Hematopoietic multipotent progenitor cell treated with erythropoietin and hydrocortisone succinate and interleukin-3 and kit ligand, for 17 days (in vitro differentiated cells): ENCODE measurements around the gene FOXF1.

Experiments used
- DNase-seq: peaks from one replicate; pipeline ENCODE4 v3.0.0-alpha.2; 2015; ENCODE audit warnings: low spot score

FOXF1 gene

DNA sequence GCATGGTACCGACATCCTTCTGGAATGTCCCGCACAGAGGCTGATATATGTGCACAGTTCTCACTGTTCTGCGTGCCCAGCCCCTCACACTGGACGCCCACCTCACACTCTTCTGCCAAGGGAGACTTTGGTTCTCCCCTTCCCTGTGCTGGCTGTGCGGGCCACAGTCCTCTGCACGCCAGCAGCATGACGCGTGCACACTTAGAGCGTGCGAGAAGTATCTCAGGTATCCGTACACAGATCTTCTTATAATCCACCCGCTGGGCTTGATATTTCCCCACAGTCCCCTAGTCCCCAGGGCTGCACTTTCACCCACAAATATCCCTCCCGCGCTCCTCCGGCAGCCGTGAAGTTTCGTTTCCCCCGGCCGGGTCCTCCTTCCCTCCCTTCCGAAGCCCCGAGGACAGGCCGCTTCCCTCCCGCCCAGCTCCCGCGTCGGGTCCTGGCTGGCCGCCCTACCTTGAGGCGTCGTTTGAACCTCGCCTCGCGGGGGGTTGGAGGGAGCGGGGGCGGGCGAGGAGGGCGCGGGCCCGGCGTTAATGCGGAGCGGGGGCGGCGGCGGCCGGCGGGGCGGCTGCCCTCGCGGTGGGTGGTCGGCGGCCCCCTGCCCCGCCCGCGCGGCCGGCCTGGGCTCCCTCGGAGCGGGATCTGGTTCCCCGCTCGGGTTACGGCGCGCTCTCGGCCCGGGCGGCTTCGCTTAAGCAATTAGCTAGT, 5.0 kb upstream of the FOXF1 start:
- DNase-seq, result no peak

DNA sequence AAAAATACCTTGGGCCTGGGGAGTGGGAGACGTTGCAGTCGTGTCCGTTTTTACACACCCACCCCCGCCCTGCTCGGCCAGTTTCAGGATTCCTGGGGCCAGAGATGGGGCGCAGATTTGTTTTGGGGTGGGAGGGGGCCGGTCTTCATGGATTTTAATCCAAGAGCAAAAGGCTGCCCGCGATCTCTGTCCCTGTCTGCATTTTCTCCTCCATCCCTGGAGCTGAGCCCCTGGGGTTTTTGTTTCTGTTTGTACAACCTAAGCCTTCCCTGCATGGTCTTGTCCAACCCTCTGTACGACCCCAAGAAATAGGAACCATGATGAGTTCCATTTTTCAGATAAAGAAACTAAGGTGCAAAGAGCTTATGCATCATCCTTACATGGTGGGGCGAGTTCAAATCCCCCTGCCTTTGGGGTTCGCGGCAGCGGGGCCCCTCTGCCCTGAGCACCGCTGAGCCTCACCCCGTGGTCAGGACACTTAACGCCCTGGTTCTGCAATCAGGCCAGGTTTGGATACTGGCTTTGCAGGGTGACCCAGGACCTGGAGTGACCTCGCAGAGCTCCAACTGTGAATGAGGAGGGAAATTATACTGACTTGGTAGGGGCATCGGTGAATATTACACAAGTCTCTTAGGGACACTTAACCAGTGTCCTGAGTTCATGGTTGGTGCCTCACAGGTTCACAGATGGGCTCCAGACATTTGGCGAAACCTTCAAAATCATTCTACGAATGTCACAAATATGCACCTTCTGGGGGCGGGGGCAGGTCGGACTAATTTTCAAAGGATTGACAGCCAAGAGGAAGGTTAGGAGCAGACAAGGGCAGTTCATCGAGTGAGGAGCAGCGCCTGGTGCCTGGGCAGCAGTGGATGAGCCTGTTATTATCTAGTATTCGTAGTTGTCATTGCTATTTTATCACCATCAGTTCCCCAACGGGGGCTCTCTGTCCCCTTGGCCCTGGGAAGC, 4.1 kb upstream of the FOXF1 start:
- no peak for DNase-seq

DNA sequence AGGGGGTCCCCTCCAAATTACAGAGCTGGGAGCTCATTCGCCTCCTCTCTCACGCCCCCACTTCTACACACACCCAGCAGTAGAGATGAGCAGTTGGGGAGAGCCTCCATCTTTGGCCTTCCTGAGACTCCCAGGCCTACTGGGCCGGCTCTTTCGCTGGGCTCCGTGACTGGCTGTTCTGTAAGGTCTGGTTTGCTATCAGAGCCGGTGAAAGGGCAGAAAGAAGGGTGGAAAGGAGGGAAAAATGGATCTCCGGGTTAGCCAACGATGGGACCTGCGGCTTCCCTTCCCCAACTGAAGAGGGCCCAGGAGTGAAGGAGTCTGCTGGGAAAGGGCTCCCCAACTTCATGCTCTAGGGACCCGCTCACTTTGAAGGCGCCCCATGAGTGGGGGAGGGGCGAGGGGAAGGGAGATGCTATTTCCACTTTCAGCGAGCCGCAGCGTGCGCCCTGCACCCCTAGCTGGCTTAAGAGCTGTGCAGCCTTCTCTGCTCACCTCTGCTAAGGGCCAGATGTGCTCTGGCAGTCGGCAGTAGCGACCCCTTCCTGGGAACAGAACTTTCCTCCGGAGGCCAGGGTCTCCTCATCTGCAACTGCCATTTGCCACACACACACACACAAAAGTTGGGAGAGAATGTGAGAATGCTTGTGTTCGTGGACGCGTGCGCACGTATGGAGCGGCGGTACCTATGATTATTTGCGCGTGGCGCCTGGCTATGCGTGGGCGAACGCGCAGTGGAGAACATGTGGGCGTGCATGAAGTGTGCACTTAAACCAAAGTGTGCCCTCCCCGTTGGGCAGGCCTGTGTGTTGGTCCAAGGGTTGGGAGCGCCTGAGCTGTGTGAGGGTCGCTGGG, 2.9 kb upstream of the FOXF1 start:
- DNase-seq, result no peak

DNA sequence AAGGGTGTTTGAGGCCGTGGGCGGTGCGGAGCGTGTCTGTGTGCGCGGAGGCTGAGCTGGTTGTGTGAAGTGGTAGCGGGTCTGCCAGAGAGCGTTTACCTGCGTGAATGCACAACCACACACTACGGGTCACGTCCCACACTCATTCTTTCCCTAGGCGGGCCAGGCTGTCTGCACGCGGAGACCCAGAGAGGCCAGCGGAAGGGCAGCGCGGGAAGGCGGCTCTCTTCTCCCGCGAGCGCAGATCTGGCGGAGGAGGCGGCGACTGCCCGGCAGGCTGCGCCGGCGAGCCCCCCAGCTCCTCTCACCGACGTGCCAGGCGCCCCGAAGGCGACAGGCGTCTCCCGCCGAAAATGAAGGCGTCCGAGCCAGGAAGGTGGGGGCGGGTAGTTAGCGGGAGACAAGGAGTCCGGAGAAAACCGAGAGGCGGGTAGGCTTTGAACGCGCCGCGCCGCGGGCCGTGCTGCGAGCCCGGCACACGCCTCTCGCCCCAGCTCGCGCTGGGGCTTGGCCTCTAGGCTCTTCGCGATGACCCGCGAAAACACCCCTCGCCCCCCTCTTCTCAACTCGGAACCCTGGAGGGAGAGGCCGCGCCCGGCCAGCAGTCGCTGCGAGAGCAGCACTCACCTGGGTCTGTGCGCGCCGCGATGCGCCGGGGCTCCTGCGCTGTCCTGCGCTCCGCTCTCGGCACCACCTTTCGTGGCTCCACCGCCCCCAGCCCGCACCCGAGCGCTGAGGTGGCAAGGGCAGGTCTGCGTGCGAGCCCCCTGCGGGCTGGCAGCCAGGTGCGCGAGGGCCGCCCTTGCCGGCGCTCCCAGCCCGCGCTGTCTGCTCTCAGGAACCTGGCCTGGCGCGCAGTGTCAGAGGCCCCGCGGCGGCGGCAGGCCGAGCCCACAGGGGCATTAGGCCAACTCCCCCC, 2.0 kb upstream of the FOXF1 start:
- DNase-seq, result no peak

DNA sequence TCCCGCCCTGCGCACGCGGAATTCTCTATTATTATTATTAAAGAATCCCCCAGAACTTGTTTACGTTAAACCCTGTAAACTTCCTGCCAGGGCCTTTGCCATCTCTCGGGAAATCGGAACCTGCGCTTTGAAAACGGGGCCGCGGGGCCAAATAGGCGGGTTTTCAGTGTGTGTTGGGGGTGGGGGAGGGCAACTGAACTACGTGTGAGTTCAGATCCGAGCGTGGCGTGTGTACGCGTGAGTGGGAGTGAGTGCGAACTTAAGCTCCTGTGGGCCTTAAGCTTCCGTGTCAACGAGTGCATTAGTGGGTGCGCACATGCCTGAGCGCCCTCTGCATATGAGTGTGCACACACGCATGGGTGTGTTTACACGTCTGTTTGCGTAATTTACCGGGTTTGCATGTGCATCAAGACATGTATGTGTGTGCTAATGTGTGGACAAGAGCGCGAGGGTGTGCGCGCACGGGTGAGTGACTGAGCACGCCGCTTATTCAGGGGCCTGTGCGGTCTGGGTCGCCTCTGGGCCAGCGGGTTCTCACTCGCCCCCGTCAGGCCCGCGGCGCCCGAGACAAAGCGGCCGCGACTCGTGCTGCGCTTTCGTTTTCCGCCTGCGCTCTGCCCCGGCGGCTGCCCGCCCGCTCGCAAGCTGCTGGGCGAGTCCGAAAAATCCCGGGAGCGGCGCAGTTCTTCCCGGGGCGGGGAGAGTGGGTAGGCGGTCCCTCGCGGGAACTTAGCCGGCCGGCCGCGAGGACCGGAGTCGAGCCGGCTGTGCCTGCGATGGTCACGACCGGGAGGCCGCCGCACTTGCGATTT, 1.2 kb upstream of the FOXF1 start:
- no peak for DNase-seq

DNA sequence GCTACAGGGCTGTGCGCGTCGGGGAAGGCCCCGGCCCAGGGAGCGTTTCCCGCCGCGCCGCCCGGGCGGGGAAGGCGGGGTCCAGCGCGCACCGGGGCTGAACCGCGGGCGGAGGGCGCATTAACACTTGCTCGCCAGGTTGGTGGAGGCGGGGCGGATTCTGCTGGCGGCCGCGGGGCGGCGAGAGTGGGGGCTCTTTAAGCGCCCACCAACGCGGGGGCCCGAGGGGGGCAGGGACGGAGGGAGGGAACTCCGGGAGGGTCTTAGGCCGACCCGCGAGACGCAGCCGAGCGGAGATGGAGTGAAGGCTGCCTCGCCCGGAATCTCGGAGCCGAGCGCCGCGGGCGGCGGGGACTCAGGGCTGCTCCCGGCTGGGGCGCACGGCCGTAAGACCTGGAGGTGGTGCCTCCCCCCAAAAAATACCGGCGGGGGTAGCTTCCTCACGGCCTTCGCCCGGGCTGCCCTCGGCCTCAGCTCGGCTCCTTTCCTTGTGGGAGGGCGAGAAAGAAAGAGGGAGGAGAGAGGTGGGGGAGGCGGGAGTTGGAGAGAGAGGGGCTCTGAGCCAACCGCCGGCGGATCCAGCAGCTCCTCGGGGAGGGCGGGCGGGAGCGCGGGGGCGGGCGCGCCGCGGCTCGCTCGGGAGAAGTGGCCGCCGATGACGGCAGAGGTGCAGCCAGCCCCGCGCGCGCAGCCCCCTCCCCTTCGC, 415 bp upstream of the FOXF1 start:
- DNase-seq, result no peak

DNA sequence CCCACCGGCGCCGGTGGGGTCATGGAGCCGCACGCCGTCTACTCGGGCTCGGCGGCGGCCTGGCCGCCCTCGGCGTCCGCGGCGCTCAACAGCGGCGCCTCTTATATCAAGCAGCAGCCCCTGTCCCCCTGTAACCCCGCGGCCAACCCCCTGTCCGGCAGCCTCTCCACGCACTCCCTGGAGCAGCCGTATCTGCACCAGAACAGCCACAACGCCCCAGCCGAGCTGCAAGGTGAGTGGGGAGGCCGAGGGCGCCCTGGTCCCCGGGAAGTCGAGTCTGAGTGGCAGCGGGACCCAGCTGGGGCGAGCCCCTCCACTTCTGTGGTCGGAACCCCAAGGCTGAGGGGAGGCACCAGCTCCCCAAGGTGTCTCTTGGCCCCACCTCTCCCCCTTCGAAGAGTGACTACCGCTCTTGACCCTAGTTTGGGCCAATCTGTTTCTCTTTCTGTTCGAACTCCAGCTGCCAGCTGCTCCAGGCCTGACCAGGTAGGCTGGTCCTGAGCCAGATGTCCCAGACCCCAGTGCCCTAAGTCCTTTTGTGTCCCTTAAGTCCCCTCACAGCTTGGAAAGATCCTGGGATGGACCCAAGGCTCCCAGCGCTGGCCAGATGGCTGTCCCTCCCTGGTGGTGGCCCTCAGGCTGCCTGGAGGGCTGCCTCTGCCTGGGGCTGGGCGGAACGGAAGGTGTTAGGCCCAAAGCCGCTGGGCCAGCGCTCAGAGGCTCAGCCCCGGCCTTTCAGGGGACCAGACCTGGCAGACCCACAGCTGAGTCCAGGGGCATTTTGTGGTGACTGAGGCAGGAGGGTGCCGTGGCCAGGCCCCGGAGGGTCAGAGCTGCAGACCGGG, 1.2 kb downstream of the FOXF1 start:
- no peak for DNase-seq

DNA sequence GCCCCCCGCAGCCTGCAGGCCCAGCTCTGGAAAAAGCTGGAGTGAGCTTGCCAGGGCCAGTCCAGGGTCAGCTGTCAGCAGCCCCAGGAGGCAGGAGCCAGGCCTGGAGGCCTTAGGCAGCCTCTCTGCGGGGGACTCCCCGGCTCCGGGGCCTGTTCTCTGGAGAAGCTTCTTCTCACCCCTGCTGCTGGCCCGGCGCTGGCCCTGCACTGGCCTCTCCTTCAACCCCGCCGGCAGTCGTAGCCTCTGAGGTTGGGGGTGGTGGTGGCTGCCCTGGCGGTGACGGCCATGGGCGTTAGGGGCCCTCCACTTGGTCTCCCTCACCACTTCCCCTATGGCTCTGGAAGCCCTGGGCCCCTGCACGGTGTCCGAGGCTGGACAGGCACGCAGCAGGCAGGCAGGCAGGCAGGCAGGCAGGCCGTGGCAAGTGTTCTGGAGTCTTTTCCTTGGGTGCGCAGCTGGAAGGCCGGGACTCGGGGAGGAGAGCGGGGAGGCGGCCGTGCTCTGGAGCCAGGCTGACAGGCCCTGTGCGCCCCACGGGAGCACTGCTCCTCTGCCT, 2.1 kb downstream of the FOXF1 start:
- DNase-seq, result no peak

DNA sequence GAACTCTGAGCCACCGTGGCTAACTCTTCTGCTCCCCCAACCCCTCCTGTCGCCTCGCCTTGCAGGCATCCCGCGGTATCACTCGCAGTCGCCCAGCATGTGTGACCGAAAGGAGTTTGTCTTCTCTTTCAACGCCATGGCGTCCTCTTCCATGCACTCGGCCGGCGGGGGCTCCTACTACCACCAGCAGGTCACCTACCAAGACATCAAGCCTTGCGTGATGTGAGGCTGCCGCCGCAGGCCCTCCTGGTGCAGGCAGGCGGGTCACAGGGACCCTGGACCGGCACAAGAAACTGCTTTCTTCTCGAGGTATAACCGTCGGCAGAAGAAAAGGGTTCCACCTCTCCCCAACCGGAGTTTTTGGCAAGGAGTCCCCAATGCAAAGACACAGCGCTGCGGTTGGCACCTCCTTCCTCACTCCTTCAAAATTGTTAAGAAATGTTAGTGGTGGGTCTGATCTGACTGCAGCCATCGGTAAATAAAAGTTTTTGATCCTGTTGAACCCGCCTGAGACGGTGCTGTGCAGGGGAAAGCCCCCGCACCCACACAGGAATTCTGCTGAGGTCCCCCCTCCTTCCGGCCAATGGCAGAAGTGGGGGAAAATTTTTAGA, 2.6 kb downstream of the FOXF1 start:
- DNase-seq, result no peak

DNA sequence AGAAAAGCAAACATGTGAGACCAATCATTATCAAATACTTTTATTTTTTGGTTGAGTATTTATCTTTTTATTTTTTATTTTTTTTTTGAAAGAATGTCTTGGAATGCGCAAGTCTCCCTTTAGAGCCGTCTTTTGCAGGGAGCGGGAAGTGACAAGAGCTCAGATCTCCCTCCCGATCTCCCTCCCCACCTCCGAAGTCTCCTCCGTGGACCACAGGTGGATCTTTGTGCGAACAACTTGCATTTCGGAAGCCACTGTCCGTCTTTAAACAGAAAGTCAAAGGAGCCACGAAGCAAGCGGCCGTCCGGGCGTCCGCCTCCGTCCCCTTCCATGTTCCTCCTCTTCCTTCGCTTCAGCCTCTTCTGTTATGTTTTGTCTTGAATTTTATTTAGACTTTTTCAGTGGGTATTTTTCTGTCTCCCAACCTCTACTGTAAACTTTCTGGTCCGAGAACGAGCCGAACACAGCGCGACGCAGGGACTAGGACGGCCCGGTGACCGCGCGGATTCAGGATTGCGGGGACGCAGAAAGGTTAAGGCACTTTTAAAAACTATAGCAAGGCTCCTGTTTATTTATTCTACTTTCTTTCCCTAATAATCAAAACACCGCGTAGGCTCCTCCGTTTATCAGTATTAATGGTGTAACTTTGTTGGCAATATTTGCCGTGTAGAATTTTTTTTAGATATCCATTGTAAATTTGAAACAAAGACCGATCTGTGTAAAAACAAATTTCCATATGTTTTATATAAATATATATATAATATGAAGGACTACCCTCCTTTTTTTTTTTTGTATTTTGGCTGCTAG, 3.3 kb downstream of the FOXF1 start:
- no peak for DNase-seq

DNA sequence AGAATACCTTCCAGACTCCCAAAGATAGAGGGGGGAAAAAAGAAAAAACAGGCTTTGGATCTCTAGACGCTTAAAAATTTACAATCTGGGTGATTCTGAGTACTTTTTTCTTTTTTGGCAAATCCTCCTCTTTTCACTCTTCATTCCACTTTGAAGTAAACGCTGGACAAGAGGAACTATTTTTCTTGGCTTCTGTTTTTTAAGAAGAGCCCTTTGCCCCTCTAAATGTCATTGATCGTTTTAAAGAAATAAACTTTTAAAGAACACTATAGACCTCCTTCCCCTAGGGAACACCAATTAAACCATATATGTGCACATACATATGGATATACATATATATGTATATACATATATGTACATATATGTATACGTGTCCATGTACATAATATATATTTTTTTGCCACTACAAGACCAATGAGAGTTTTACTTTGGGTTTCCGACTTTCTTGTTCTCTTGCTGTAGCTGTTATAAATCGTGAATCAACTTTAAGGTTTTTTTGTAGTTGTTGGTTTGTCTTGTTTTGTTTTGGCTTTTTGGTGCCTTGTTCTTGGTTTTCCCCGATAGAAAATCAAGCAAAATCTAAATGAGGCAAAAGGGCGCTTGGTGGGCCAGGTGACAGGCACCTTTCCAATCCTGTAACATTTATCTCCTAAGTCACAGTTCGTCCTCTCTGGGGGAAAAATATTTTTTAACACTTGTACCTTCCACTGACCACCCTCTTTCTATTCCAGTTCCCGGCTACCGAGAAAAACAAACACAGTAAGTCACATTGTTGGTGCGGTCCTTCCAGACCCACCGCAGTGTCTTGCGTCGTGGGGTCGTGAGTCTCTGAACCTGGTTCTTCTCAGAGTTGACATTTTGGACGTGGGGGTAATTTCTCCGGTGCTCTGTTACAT, 4.4 kb downstream of the FOXF1 start:
- DNase-seq, result no peak

DNA sequence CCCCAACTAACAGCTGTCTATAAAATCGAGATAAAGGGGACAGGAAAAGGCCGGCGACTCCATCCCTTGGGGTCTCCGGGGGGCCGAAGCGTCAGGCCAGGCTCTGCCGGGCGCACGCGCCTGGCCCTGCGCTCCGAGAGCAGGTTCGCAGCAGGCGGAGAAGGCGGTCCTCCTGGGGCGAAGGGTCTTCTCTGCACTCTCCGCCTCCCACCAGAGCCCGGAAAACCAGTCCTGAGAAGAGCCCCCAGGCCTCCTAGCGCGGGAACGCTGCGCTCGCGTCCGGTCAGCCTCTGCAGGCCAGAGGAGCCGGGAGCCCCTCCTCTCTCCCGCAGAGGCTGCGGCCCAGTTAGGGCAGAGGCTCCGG, 5.1 kb downstream of the FOXF1 start:
- no peak for DNase-seq

DNA sequence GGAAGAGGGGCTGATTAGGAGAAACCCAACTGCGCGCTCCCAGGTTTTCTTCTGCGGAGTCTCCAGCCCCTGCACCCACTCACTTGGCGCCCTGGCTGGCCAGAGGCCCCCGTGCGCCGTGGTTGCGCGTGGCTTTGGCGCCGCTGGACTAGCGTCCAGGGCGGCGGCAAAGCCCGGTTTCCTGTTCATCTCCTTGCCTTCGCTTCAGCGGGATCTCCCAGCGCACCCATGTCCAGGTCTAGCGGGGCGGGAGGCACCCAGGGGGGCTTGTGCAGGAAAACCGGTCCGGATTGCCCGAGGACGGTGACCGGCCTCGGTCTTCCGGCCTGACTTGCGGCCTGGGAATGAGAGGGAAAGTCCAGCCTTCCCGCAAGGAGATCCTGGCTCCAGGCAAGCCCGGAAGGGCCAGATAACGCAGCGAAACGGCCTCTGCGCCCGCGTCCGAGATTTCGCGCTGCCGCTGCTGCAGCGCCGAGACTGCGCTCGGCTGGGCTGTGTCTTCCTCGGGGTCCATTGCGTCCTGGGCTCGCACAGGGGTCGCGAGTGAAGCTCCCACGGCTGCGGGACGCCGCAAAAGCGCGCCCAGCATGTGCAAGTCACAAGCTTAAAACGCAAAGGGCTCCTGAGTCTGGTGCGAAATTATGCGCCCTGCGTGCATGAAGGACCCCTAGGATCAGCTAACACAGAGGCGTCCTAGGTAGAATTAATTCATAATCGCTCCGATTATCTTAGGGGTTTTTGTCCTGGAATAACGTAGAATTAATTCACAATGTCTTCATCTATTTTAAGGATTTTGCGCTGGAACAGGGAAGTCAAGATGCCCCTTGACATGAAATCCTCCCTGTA, 5.7 kb downstream of the FOXF1 start:
- DNase-seq, result no peak

DNA sequence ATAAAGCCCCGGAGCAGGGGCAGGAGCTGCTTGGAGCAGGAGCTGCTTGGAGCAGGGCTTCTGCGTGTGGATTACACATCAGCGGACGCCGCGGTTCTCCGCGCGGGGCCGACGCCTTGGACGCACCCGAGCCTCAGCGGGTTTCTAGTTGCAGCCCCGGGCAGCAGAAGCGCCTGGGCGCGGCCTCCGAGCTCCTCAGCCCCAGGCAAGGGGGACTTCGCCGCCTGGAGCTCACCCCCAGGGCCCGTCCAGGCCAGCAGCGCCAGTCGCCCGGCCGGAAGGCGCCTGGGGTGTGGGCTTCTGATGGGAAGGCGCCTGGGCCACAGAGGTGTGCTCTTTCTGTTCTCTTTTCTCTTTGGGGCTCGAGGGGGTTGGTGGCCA, 6.3 kb downstream of the FOXF1 start:
- DNase-seq, result no peak

DNA sequence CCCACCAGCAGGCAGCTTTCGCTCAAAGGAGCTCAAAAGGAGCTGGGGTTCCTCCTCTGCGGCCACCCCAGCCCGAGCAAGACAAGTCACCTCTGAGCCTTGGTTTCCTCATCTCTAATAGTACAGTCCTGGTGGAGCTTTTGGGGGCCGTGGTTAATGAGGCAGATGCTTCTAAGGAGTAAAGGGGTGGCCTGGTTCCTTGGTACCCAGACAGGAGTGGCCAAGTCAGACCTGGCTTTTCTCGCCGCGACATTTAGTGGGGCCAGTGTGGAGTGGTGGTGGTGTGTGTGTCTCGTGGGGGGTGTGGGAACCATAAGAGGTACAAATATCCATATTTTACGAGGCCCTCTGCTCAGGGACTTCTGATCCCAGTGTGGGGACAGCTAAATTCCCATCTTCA, 6.7 kb downstream of the FOXF1 start:
- no peak for DNase-seq
